GM23338 (cell line): ENCODE results near the gene OR9A2. TPM values are rescaled to one million over a fixed set of nuclear protein-coding genes. Genes with fewer than 3 reads are reported as not detected.

Experiments
- ATAC-seq: fragments of 200-7000 bp; cut with Tn5 transposase; 3 replicates; pipeline ENCODE4 v1.9.1; 2020
- DNase-seq: peaks from one replicate; pipeline ENCODE4 v3.0.0-alpha.2; 2015; ENCODE audit warnings: low spot score
- H2AFZ ChIP-seq: fragments of 200-600 bp; sonication (generic); 2 replicates; pipeline ENCODE4 v1.8.0; 2016; ENCODE audit warnings: antibody characterized with exemption, mild to moderate bottlenecking, moderate library complexity
- H3F3A ChIP-seq: fragments of 200-600 bp; sonication (generic); replicated peaks from 2 replicates; pipeline ENCODE4 v1.8.0; 2017; ENCODE audit warnings: antibody characterized with exemption, mixed run types, low read depth
- H3K27ac ChIP-seq: fragments of 200-600 bp; sonication (generic); 2 replicates; pipeline ENCODE4 v1.6.1; 2016; ENCODE audit warnings: low read depth
- H3K27me3 ChIP-seq: fragments of 200-600 bp; sonication (generic); 2 replicates; pipeline ENCODE4 v1.8.0; 2016; ENCODE audit warnings: mild to moderate bottlenecking, mixed run types, moderate library complexity; ENCODE audit not compliant: insufficient read depth
- H3K36me3 ChIP-seq: fragments of 200-600 bp; sonication (generic); 2 replicates; pipeline ENCODE4 v1.8.0; 2016; ENCODE audit warnings: mild to moderate bottlenecking; ENCODE audit not compliant: insufficient read depth
- H3K4me1 ChIP-seq: fragments of 200-600 bp; sonication (generic); 2 replicates; pipeline ENCODE4 v1.8.0; 2016; ENCODE audit warnings: mild to moderate bottlenecking, moderate library complexity; ENCODE audit not compliant: insufficient read depth
- H3K4me2 ChIP-seq: fragments of 200-600 bp; sonication (generic); 2 replicates; pipeline ENCODE4 v1.7.1; 2017; ENCODE audit warnings: mixed run types
- H3K4me3 ChIP-seq: fragments of 200-600 bp; sonication (generic); 2 replicates; pipeline ENCODE4 v1.6.1; 2016; ENCODE audit warnings: mixed run types
- H3K79me2 ChIP-seq: fragments of 200-600 bp; sonication (generic); replicated peaks from 2 replicates; pipeline ENCODE4 v1.8.0; 2017; ENCODE audit warnings: mild to moderate bottlenecking; ENCODE audit not compliant: insufficient read depth
- H3K9me2 ChIP-seq: fragments of 200-600 bp; sonication (generic); 2 replicates; pipeline ENCODE4 v1.8.0; 2017; ENCODE audit not compliant: insufficient read depth
- H4K20me1 ChIP-seq: fragments of 200-600 bp; sonication (generic); replicated peaks from 2 replicates; pipeline ENCODE4 v1.8.0; 2017; ENCODE audit warnings: mild to moderate bottlenecking; ENCODE audit not compliant: insufficient read depth
- H3K27ac Mint-ChIP-seq: 2 replicates; pipeline ENCODE4 v1.8.0; 2020; ENCODE audit warnings: inconsistent platforms, mild to moderate bottlenecking, moderate library complexity, mixed read lengths
- H3K27me3 Mint-ChIP-seq: 3 replicates; pipeline ENCODE4 v1.8.0; 2022; ENCODE audit warnings: low read depth, mild to moderate bottlenecking, moderate library complexity, mixed read lengths, inconsistent platforms; ENCODE audit not compliant: insufficient read depth, poor library complexity
- H3K36me3 Mint-ChIP-seq: 3 replicates; pipeline ENCODE4 v1.8.0; 2021; ENCODE audit warnings: low read depth, mild to moderate bottlenecking, inconsistent platforms, moderate library complexity, mixed read lengths
- H3K4me1 Mint-ChIP-seq: 3 replicates; pipeline ENCODE4 v1.8.0; 2020; ENCODE audit warnings: mild to moderate bottlenecking, inconsistent platforms, mixed read lengths
- H3K4me3 Mint-ChIP-seq: 3 replicates; pipeline ENCODE4 v1.8.0; 2021; ENCODE audit warnings: moderate library complexity, mild to moderate bottlenecking, inconsistent platforms, mixed read lengths
- H3K9me3 Mint-ChIP-seq: 3 replicates; pipeline ENCODE4 v1.8.0; 2020; ENCODE audit warnings: moderate library complexity, mild to moderate bottlenecking, inconsistent platforms, mixed read lengths
- CREB1 ChIP-seq: fragments of 250-450 bp; sonication (Bioruptor Pico); IDR thresholded peaks from 2 replicates; pipeline ENCODE4 v1.5.0; 2020; ENCODE audit warnings: low read depth, mild to moderate bottlenecking, moderate library complexity
- CTCF ChIP-seq, 2 experiments: fragments of 200-600 bp in 1 of 2; sonication (generic) in 1 of 2; conservative IDR thresholded peaks; 2 replicates each; pipeline versions ENCODE4 v1.5.1 to v1.6.1; 2016 to 2017; ENCODE audit warnings: antibody characterized with exemption in 2 of 2, low read depth in 2 of 2, mild to moderate bottlenecking in 2 of 2, moderate library complexity in 1 of 2
- EZH2 ChIP-seq: fragments of 200-600 bp; sonication (generic); IDR thresholded peaks from one replicate; pipeline ENCODE4 v1.8.0; 2017; ENCODE audit warnings: antibody characterized with exemption, mild to moderate bottlenecking, low read depth; ENCODE audit not compliant: unreplicated experiment
- EZH2phosphoT487 ChIP-seq: fragments of 200-600 bp; sonication (generic); IDR thresholded peaks from one replicate; pipeline ENCODE4 v1.8.1; 2018; ENCODE audit warnings: antibody characterized with exemption; ENCODE audit not compliant: unreplicated experiment
- JUNB ChIP-seq: IDR thresholded peaks from one replicate; pipeline ENCODE4 v1.6.1; 2016; ENCODE audit warnings: antibody characterized with exemption; ENCODE audit not compliant: unreplicated experiment
- NANOG ChIP-seq: IDR thresholded peaks from 2 replicates; pipeline ENCODE4 v1.6.1; 2016; ENCODE audit warnings: antibody characterized with exemption, borderline replicate concordance
- POLR2AphosphoS5 ChIP-seq: IDR thresholded peaks from 2 replicates; pipeline ENCODE4 v1.6.1; 2016; ENCODE audit warnings: antibody characterized with exemption, low read depth
- STAT1 ChIP-seq: IDR thresholded peaks from one replicate; pipeline ENCODE4 v1.6.1; 2016; ENCODE audit warnings: antibody characterized with exemption; ENCODE audit not compliant: unreplicated experiment
- ZNF331 ChIP-seq: fragments of 250-450 bp; sonication (Bioruptor Pico); IDR thresholded peaks from 2 replicates; pipeline ENCODE4 v1.5.0; 2020; ENCODE audit warnings: low read depth, mild to moderate bottlenecking, moderate library complexity
- ZNF462 ChIP-seq: fragments of 250-450 bp; sonication (Bioruptor Pico); IDR thresholded peaks from 2 replicates; pipeline ENCODE4 v1.5.0; 2020; ENCODE audit warnings: mild to moderate bottlenecking, moderate library complexity
- polyA plus RNA-seq: library from polyadenylated mRNA; unstranded; fragments of >200 nt; fragmentation: Nextera tagmentation; extraction: Ambion mirVana; gene quantifications from 2 replicates; pipeline ENCODE4 v1.2.1, GENCODE V29; 2016
- total RNA-seq: library from RNA; depleted of rRNA; stranded (reverse); fragments of >200 nt; shearing (Covaris generic); gene quantifications from 2 replicates; pipeline ENCODE4 v1.2.3, GENCODE V29; 2014

OR9A2 gene
- total and polyA plus RNA-seq, 2 experiments from 2014 or later = not detected

GRCh38 chr7:143040209-143040715 is 13.3 kb upstream of the OR9A2 start:
- DNase-seq = no peak
- Histone ChIP-seq H3K4me3 (no peak overlapping the region), H3K4me2 (no peak overlapping the region), H4K20me1 (no peaks in the 10 kb centered on the region), H3K9me2 (no peaks in the 10 kb centered on the region), H3K79me2 (no peaks in the 10 kb centered on the region), H3K36me3 (no peaks in the 10 kb centered on the region), H2AFZ (no peak overlapping the region), H3K4me1 (no peaks in the 10 kb centered on the region), H3K27me3 (no peaks in the 10 kb centered on the region), H3K27ac (no peak overlapping the region), H3F3A (no peaks in the 10 kb centered on the region)
- H3K4me1 Mint-ChIP-seq = peaks cover 4% of the 10 kb centered on the region; the same call in 1 of the 3 replicates
- no peaks in the 10 kb centered on the region for H3K36me3 Mint-ChIP-seq
- TF ChIP-seq CREB1 (no peak), POLR2AphosphoS5 (no peak), EZH2phosphoT487 (no peak), NANOG (no peak), CTCF (conservative IDR thresholded peaks at IDR 0.05; ENCODE audit: low read depth in 2 of 2) (no peak)
- H3K27ac Mint-ChIP-seq = no peak overlapping the region
- no peak overlapping the region for H3K4me3 Mint-ChIP-seq
- H3K9me3 Mint-ChIP-seq = no peaks in the 10 kb centered on the region
- no peaks in the 10 kb centered on the region for H3K27me3 Mint-ChIP-seq
- ATAC-seq = no peak

- no peak for ATAC-seq
- Mint-ChIP-seq H3K4me3 (no peak overlapping the region), H3K27me3 (no peaks in the 10 kb centered on the region), H3K27ac (no peak overlapping the region), H3K36me3 (no peaks in the 10 kb centered on the region), H3K4me1 (peaks cover 4% of the 10 kb centered on the region; the same call in 1 of the 3 replicates), H3K9me3 (no peaks in the 10 kb centered on the region; the same call in 2 of the 3 replicates)
- no peak overlapping the region for H3K4me3 ChIP-seq
- H3K27me3 ChIP-seq = no peaks in the 10 kb centered on the region
- H3K36me3 ChIP-seq = no peaks in the 10 kb centered on the region
- no peaks in the 10 kb centered on the region for H3K4me1 ChIP-seq
- DNase-seq = no peak
- H3K27ac ChIP-seq = no peak overlapping the region
- no peaks in the 10 kb centered on the region for H3K79me2 ChIP-seq
- no peak overlapping the region for H3K4me2 ChIP-seq
- H3K9me2 ChIP-seq = no peaks in the 10 kb centered on the region
- H3F3A ChIP-seq = no peaks in the 10 kb centered on the region
- H2AFZ ChIP-seq = no peak overlapping the region
- no peaks in the 10 kb centered on the region for H4K20me1 ChIP-seq
- TF ChIP-seq STAT1 (no peak), EZH2 (no peak), CTCF (conservative IDR thresholded peaks at IDR 0.05; ENCODE audit: low read depth in 2 of 2) (no peak), CREB1 (no peak), NANOG (no peak), JUNB (no peak), ZNF462 (CRISPR knock-in tag) (no peak), ZNF331 (CRISPR knock-in tag) (no peak), EZH2phosphoT487 (no peak), POLR2AphosphoS5 (no peak)
These were observed 11.7 kb upstream of the OR9A2 start for GRCh38 chr7:143038635-143039034.
